Omental fat pad (tissue), 4 donors: ENCODE measurements around the gene ZP1. TPM values are rescaled to one million over a fixed set of nuclear protein-coding genes. Genes with fewer than 3 reads are reported as not detected.
A peak's percentile ranks its signal among the peaks of the same experiment; 100 is the strongest.
"Not testable (repeated sequence)": the region's sequence is repeated elsewhere in the genome, so short reads cannot be mapped to it uniquely, and the experiment has no call there.

ENCODE experiments used
- ATAC-seq: fragments of 150-250 bp; one replicate; pipeline ENCODE4 v1.9.1; 2016; ENCODE audit warnings: mild to moderate bottlenecking, moderate library complexity; ENCODE audit not compliant: low FRiP score
- DNase-seq: peaks from one replicate; pipeline ENCODE4 v3.0.0-alpha.2; 2019; ENCODE audit warnings: low spot score
- CTCF ChIP-seq, 3 donors: fragments of 450-650 bp; IDR thresholded peaks; one replicate each; pipeline ENCODE4 v1.5.1; 2016 to 2017; ENCODE audit warnings: antibody characterized with exemption in 3 of 3, mild to moderate bottlenecking in 3 of 3, moderate library complexity in 2 of 3
- total RNA-seq, 4 donors: library from RNA; depleted of rRNA; stranded (reverse); fragments of >200 nt; gene quantifications; one replicate each; pipeline ENCODE4 v1.1.0, GENCODE V29; 2016

Gene ZP1
- total RNA-seq, 4 donors from 2014 or later: 2.2 to 3.0 TPM; not detected in 2

- no peak for TF ChIP-seq CTCF (IDR thresholded peaks at IDR 0.05)
- peak; percentile 92 for ATAC-seq
- DNase-seq: peak; percentile 98
These were observed 39.0 kb downstream of the ZP1 start, which contains the start of gene PRPF19 for GRCh38 chr11:60906132-60906972. TSS of gene PRPF19 (minus strand) at chr11:60906585. CDS start at chr11:60906382, 203 bp downstream.

GRCh38 chr11:60908803-60909202, 41.5 kb downstream of the ZP1 start:
- no peak for ATAC-seq

GRCh38 chr11:60909680-60910280, 42.4 kb downstream of the ZP1 start:
- DNase-seq: not testable (repeated sequence)

More at GRCh38 chr11:60908803-60909202, 41.5 kb downstream of the ZP1 start:
- TF ChIP-seq CTCF (IDR thresholded peaks at IDR 0.05): no peak
- DNase-seq: no peak

GRCh38 chr11:60910281-60910687, 42.9 kb downstream of the ZP1 start:
- ATAC-seq (no peak), DNase-seq (no peak)
- no peak for TF ChIP-seq CTCF (IDR thresholded peaks at IDR 0.05)

More at GRCh38 chr11:60909680-60910280, 42.4 kb downstream of the ZP1 start:
- not testable (repeated sequence) for ATAC-seq

- TF ChIP-seq CTCF (IDR thresholded peaks at IDR 0.05): no peak
- DNase-seq (no peak), ATAC-seq (no peak)
These were observed 43.5 kb downstream of the ZP1 start for GRCh38 chr11:60910711-60911380.

- no peak for TF ChIP-seq CTCF (IDR thresholded peaks at IDR 0.05)
- no peak for ATAC-seq
These were observed 45.0 kb downstream of the ZP1 start for GRCh38 chr11:60912223-60912850.

More at GRCh38 chr11:60912223-60912850, 45.0 kb downstream of the ZP1 start:
- no peak for DNase-seq
